IPS-15b (cell line): ENCODE results near the gene SNRNP35.
"Not testable (repeated sequence)": the region's sequence is repeated elsewhere in the genome, so short reads cannot be mapped to it uniquely, and the experiment has no call there.

ENCODE experiments used
- H3K27me3 ChIP-seq: one replicate; pipeline ENCODE4 v1.6.1; 2013; ENCODE audit warnings: low read length; ENCODE audit not compliant: control insufficient read depth, insufficient read depth
- H3K36me3 ChIP-seq: one replicate; pipeline ENCODE4 v1.6.1; 2013; ENCODE audit warnings: low read length; ENCODE audit not compliant: control insufficient read depth, insufficient read depth
- H3K4me1 ChIP-seq: one replicate; pipeline ENCODE4 v1.6.1; 2013; ENCODE audit warnings: mild to moderate bottlenecking, low read length; ENCODE audit not compliant: control insufficient read depth, insufficient read depth
- H3K4me3 ChIP-seq: one replicate; pipeline ENCODE4 v1.5.1; 2013; ENCODE audit warnings: low read depth, low read length
- H3K9ac ChIP-seq: one replicate; pipeline ENCODE4 v1.6.1; 2013; ENCODE audit warnings: low read depth, mild to moderate bottlenecking, low read length
- H3K9me3 ChIP-seq: one replicate; pipeline ENCODE4 v1.6.1; 2013; ENCODE audit warnings: mild to moderate bottlenecking, low read length; ENCODE audit not compliant: control insufficient read depth, insufficient read depth

Gene SNRNP35

DNA sequence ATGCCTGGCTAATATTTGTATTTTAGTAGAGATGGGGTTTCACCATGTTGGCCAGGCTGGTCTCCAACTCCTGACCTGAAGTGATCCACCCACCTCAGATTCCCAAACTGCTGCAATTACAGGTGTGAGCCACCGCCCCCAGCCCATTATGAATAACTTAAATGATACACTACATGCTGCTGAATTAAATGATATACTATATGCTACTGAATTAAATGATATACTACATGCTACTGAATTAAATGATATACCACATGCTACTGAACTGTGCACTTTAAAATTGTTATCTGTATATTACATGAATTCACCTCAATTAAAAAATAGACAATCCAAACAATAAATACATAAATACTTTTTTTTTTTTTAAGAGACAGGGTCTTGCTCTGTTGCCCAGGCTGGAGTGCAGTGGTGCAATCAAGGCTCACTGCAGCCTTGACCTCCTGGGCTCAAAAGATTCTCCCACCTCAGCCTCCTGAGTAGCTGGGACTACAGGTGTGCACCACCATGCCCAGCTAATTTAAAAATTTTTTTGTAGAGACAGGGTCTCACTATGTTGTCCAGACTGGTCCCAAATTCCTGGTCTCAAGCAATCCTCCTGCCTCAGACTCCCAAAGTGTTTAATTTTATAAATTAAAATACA is 56.8 kb downstream of the SNRNP35 start:
- not testable (repeated sequence) for H3K9ac ChIP-seq, H3K27me3 ChIP-seq, H3K4me1 ChIP-seq, H3K9me3 ChIP-seq, H3K4me3 ChIP-seq
- H3K36me3 ChIP-seq = peaks cover 35% of the 10 kb centered on the region

DNA sequence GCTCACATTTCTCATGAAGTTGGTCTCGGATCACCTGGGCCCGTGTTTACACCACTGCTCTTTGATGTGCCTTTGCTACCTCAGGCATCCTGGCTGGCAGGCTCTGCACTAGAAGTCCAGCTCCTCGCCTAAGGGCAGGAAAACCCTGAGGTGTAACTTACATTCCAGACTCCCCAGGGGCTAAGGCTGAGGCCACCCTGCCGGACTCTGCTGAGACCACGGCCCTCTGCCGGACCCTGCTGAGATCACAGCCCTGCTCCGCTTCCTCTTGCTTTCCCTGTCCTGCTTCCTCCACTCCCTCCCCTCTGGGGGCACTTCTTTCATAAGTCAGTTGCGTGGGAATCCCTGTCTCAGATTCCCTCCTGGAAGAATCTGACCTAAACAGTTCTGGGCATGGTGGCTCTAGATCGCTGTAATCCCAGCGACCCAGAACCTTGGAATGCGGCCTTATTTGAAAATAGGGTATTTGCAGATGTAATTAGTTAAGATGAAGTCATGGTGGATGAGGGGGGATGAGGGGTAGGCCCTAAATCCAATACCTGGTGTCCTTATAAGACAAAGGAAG is 58.4 kb downstream of the SNRNP35 start:
- Histone ChIP-seq H3K9me3 (no peaks in the 10 kb centered on the region), H3K4me1 (peaks cover 2% of the 10 kb centered on the region), H3K9ac (no peak overlapping the region), H3K27me3 (no peaks in the 10 kb centered on the region), H3K36me3 (peaks cover 38% of the 10 kb centered on the region), H3K4me3 (no peak overlapping the region)
